Keratinocyte (primary cell): ENCODE data around the gene FKBP5. TPM values are rescaled to one million over a fixed set of nuclear protein-coding genes. Genes with fewer than 3 reads are reported as not detected.

ENCODE experiments used
- DNase-seq: peaks from one replicate; pipeline ENCODE4 v3.0.0-alpha.2; 2011; ENCODE audit warnings: low read depth, missing footprints, low spot score
- FAIRE-seq: peaks from 2 replicates; lab custom pipeline; 2011; peaks lifted over from hg19 to GRCh38; lab: Jason Lieb, UNC
- H2AFZ ChIP-seq: 2 replicates; pipeline ENCODE4 v1.6.0; 2012; ENCODE audit warnings: low read length, control low read depth, inconsistent platforms; ENCODE audit not compliant: control insufficient read depth
- H3K27ac ChIP-seq: 2 replicates; pipeline ENCODE4 v1.5.1; 2011; ENCODE audit warnings: low read length; ENCODE audit not compliant: control insufficient read depth, insufficient read depth
- H3K27me3 ChIP-seq: 3 replicates; pipeline ENCODE4 v1.6.0; 2011; ENCODE audit warnings: low read length; ENCODE audit not compliant: control insufficient read depth, insufficient read depth; ENCODE audit errors: extremely low read depth
- H3K36me3 ChIP-seq, 2 experiments: 2 replicates in 1 of 2; 3 replicates in 1 of 2; pipeline ENCODE4 v1.5.1; 2011; ENCODE audit warnings: low read length in 2 of 2, mild to moderate bottlenecking in 1 of 2; ENCODE audit not compliant: control insufficient read depth in 2 of 2, insufficient read depth in 2 of 2; ENCODE audit errors: extremely low read depth in 1 of 2
- H3K4me1 ChIP-seq: 3 replicates; pipeline ENCODE4 v1.5.1; 2011; ENCODE audit warnings: low read length; ENCODE audit not compliant: control insufficient read depth, insufficient read depth; ENCODE audit errors: extremely low read depth
- H3K4me2 ChIP-seq: 3 replicates; pipeline ENCODE4 v1.6.0; 2011; ENCODE audit warnings: low read depth, low read length; ENCODE audit not compliant: control insufficient read depth, insufficient read depth; ENCODE audit errors: extremely low read depth
- H3K4me3 ChIP-seq, 3 experiments: fragments of 200-600 bp in 1 of 3; sonication (generic) in 1 of 3; 2 replicates in 2 of 3; 3 replicates in 1 of 3; pipeline ENCODE4 v1.5.1; 2011 to 2016; ENCODE audit warnings: low read length in 3 of 3, mild to moderate bottlenecking in 3 of 3, control low read depth in 2 of 3, inconsistent platforms in 1 of 3, low read depth in 1 of 3, mixed read lengths in 1 of 3, mixed run types in 1 of 3, moderate library complexity in 1 of 3; ENCODE audit not compliant: control insufficient read depth in 2 of 3, insufficient read depth in 2 of 3; ENCODE audit errors: extremely low read depth in 1 of 3
- H3K79me2 ChIP-seq: 2 replicates; pipeline ENCODE4 v1.6.0; 2012; ENCODE audit warnings: low read length; ENCODE audit not compliant: control insufficient read depth, insufficient read depth
- H3K9ac ChIP-seq: 3 replicates; pipeline ENCODE4 v1.6.0; 2011; ENCODE audit warnings: low read length; ENCODE audit not compliant: control insufficient read depth, insufficient read depth; ENCODE audit errors: extremely low read depth
- H3K9me1 ChIP-seq: 3 replicates; pipeline ENCODE4 v1.6.0; 2011; ENCODE audit warnings: low read length; ENCODE audit not compliant: control insufficient read depth, insufficient read depth; ENCODE audit errors: extremely low read depth
- H3K9me3 ChIP-seq: 2 replicates; pipeline ENCODE4 v1.5.1; 2012; ENCODE audit warnings: low read depth, low read length; ENCODE audit not compliant: control insufficient read depth
- H4K20me1 ChIP-seq: 3 replicates; pipeline ENCODE4 v1.6.0; 2011; ENCODE audit warnings: low read length; ENCODE audit not compliant: control insufficient read depth, insufficient read depth; ENCODE audit errors: extremely low read depth
- EZH2 ChIP-seq: IDR thresholded peaks from one replicate; pipeline ENCODE4 v1.6.1; 2012; ENCODE audit warnings: inconsistent platforms, mild to moderate bottlenecking, low read length, moderate library complexity
- dilution Hi-C: fragments of 300-500 bp; cut with MboI; formaldehyde crosslinking; loops from one replicate; pipeline ENCODE4 v1.7.0; 2020; ENCODE audit warnings: low sequenced_read_pairs; ENCODE audit not compliant: extremely low pct_ligation_motif_present
- polyA plus RNA-seq, 5 experiments: library from polyadenylated mRNA; depleted of rRNA in 3 of 5; stranded (reverse) in 3 of 5; stranded (forward) in 1 of 5; unstranded in 1 of 5; fragments of >200 nt; gene quantifications; 1 replicate in 1 of 5; 2 replicates in 3 of 5; 3 replicates in 1 of 5; pipeline versions ENCODE4 v1.2.1 to v1.2.3, GENCODE V29; 2011 to 2012; ENCODE audit warnings: missing spikeins in 2 of 5, low read depth in 1 of 5, low replicate concordance in 1 of 5
- TF ChIP-seq, protein P1 (sequence below), 3 experiments: IDR thresholded peaks in 1 of 3; conservative IDR thresholded peaks in 1 of 3; optimal IDR thresholded peaks in 1 of 3; 2 replicates in 2 of 3; 3 replicates in 1 of 3; pipeline versions ENCODE3 to v1.5.1; 2011; ENCODE audit warnings: low read length in 3 of 3, mild to moderate bottlenecking in 3 of 3, moderate library complexity in 2 of 3, control low read depth in 1 of 3, inconsistent platforms in 1 of 3; ENCODE audit not compliant: insufficient read depth in 2 of 3; ENCODE audit errors: extremely low read depth in 1 of 3

FKBP5 gene
- polyA plus RNA-seq, 1 donor (not counting 4 experiments of a cell fraction or from before 2014, with no cell fraction given) = 88.3 TPM

- H3K4me3 ChIP-seq = no peak overlapping the region
- TF ChIP-seq, protein P1, sequence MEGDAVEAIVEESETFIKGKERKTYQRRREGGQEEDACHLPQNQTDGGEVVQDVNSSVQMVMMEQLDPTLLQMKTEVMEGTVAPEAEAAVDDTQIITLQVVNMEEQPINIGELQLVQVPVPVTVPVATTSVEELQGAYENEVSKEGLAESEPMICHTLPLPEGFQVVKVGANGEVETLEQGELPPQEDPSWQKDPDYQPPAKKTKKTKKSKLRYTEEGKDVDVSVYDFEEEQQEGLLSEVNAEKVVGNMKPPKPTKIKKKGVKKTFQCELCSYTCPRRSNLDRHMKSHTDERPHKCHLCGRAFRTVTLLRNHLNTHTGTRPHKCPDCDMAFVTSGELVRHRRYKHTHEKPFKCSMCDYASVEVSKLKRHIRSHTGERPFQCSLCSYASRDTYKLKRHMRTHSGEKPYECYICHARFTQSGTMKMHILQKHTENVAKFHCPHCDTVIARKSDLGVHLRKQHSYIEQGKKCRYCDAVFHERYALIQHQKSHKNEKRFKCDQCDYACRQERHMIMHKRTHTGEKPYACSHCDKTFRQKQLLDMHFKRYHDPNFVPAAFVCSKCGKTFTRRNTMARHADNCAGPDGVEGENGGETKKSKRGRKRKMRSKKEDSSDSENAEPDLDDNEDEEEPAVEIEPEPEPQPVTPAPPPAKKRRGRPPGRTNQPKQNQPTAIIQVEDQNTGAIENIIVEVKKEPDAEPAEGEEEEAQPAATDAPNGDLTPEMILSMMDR (optimal IDR thresholded peaks at IDR 0.05 in 1 of 3, IDR thresholded peaks at IDR 0.05 in 1 of 3, conservative IDR thresholded peaks at IDR 0.05 in 1 of 3; ENCODE audit: extremely low read depth in 1 of 3, insufficient read depth in 2 of 3, low read length in 3 of 3) = peak; percentile 46 to 81 (median 71)
- TF ChIP-seq EZH2 = no peak
- H3K9me3 ChIP-seq = no peaks in the 10 kb centered on the region
- H3K9me1 ChIP-seq = no peaks in the 10 kb centered on the region
- H3K9ac ChIP-seq = no peak overlapping the region
- no peaks in the 10 kb centered on the region for H4K20me1 ChIP-seq
- peaks cover 2 to 5% of the 10 kb centered on the region in 2 experiments for H3K36me3 ChIP-seq
- H3K27ac ChIP-seq = no peak overlapping the region
- no peak overlapping the region for H2AFZ ChIP-seq
- DNase-seq (no peak), FAIRE-seq (no peak)
- no peaks in the 10 kb centered on the region for H3K79me2 ChIP-seq
- dilution Hi-C loops = loop anchor here (25.0 kb wide), 1 partner anchor 168 kb away; the partner anchor contains the start of gene ARMC12
- no peak overlapping the region for H3K4me2 ChIP-seq
- H3K4me1 ChIP-seq = no peaks in the 10 kb centered on the region
- peaks cover 11% of the 10 kb centered on the region for H3K27me3 ChIP-seq
Observed at GRCh38 chr6:35569011-35569461, 119.7 kb downstream of the FKBP5 start.

- Histone ChIP-seq H3K36me3 (no peaks in the 10 kb centered on the region), H3K79me2 (no peaks in the 10 kb centered on the region), H3K4me1 (no peaks in the 10 kb centered on the region), H3K9me3 (no peaks in the 10 kb centered on the region), H3K9me1 (no peaks in the 10 kb centered on the region), H3K27ac (no peak overlapping the region), H2AFZ (no peak overlapping the region), H3K4me2 (no peak overlapping the region), H3K27me3 (peaks cover 15% of the 10 kb centered on the region), H3K9ac (no peak overlapping the region), H4K20me1 (no peaks in the 10 kb centered on the region), H3K4me3 (no peak overlapping the region)
- FAIRE-seq = no peak
- no peak for DNase-seq
- dilution Hi-C loops = loop anchor here (25.0 kb wide), 1 partner anchor 171 kb away; the partner anchor contains the start of gene ARMC12
- TF ChIP-seq, protein P1 (optimal IDR thresholded peaks at IDR 0.05 in 1 of 3, IDR thresholded peaks at IDR 0.05 in 1 of 3, conservative IDR thresholded peaks at IDR 0.05 in 1 of 3; ENCODE audit: extremely low read depth in 1 of 3, insufficient read depth in 2 of 3, low read length in 3 of 3) = no peak
- no peak for TF ChIP-seq EZH2
Observed at GRCh38 chr6:35566794-35567193, 121.9 kb downstream of the FKBP5 start.
